ENCODE measurements around the gene NFYC. TPM values are rescaled to one million over a fixed set of nuclear protein-coding genes. Genes with fewer than 3 reads are reported as not detected.

Gene NFYC
- total RNA-seq, 1 donor from 2014 or later: 51.1 TPM

- H3K4me3 Mint-ChIP-seq (ENCODE audit: unreplicated experiment): no peak overlapping the region
- H3K27ac Mint-ChIP-seq (ENCODE audit: unreplicated experiment): no peak overlapping the region
- Histone ChIP-seq H3K27me3 (ENCODE audit: insufficient read depth, low read length) (no peaks in the 10 kb centered on the region), H2AFZ (ENCODE audit: low read depth, low read length) (no peak overlapping the region), H4K20me1 (ENCODE audit: insufficient read depth, low read length) (peaks cover 18% of the 10 kb centered on the region), H3K9me3 (ENCODE audit: insufficient read depth, low read depth, low read length) (no peaks in the 10 kb centered on the region), H3K4me2 (ENCODE audit: low read length) (no peak overlapping the region), H3K27ac (ENCODE audit: low read depth, low read length) (no peak overlapping the region), H3K36me3 (ENCODE audit: insufficient read depth, low read length) (peaks cover 57% of the 10 kb centered on the region), H3K9ac (ENCODE audit: low read length) (no peak overlapping the region), H3K79me2 (ENCODE audit: insufficient read depth, low read length) (no peaks in the 10 kb centered on the region), H3K4me1 (ENCODE audit: insufficient read depth, low read length) (no peaks in the 10 kb centered on the region), H3K4me3 (ENCODE audit: insufficient read depth, low read depth, low read length) (no peak overlapping the region)
- no peaks in the 10 kb centered on the region for H3K27me3 Mint-ChIP-seq (ENCODE audit: low read depth, unreplicated experiment)
- FAIRE-seq (no peak), DNase-seq (ENCODE audit: low read depth) (no peak)
- no peaks in the 10 kb centered on the region for H3K9me3 Mint-ChIP-seq (ENCODE audit: unreplicated experiment)
- TF ChIP-seq, protein P1, sequence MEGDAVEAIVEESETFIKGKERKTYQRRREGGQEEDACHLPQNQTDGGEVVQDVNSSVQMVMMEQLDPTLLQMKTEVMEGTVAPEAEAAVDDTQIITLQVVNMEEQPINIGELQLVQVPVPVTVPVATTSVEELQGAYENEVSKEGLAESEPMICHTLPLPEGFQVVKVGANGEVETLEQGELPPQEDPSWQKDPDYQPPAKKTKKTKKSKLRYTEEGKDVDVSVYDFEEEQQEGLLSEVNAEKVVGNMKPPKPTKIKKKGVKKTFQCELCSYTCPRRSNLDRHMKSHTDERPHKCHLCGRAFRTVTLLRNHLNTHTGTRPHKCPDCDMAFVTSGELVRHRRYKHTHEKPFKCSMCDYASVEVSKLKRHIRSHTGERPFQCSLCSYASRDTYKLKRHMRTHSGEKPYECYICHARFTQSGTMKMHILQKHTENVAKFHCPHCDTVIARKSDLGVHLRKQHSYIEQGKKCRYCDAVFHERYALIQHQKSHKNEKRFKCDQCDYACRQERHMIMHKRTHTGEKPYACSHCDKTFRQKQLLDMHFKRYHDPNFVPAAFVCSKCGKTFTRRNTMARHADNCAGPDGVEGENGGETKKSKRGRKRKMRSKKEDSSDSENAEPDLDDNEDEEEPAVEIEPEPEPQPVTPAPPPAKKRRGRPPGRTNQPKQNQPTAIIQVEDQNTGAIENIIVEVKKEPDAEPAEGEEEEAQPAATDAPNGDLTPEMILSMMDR (IDR thresholded peaks at IDR 0.05; ENCODE audit: insufficient read depth, low read depth, low read length): no peak
- TF ChIP-seq EZH2 (IDR thresholded peaks at IDR 0.05; ENCODE audit: insufficient read depth, low read length): no peak
- H3K4me1 Mint-ChIP-seq (ENCODE audit: low read depth, unreplicated experiment): peaks cover 7% of the 10 kb centered on the region
- H3K36me3 Mint-ChIP-seq (ENCODE audit: low read depth, unreplicated experiment): peaks cover 13% of the 10 kb centered on the region
These were observed 62.7 kb downstream of the NFYC start for GRCh38 chr1:40754201-40754600.

GRCh38 chr1:40755067-40755466, 63.6 kb downstream of the NFYC start:
- H3K9me3 Mint-ChIP-seq (ENCODE audit: unreplicated experiment): no peaks in the 10 kb centered on the region
- FAIRE-seq (no peak), DNase-seq (ENCODE audit: low read depth) (no peak)
- Histone ChIP-seq H3K27me3 (ENCODE audit: insufficient read depth, low read length) (no peaks in the 10 kb centered on the region), H3K79me2 (ENCODE audit: insufficient read depth, low read length) (no peaks in the 10 kb centered on the region), H3K27ac (ENCODE audit: low read depth, low read length) (no peak overlapping the region), H3K4me3 (ENCODE audit: insufficient read depth, low read depth, low read length) (no peak overlapping the region), H3K36me3 (ENCODE audit: insufficient read depth, low read length) (peaks cover 48% of the 10 kb centered on the region), H2AFZ (ENCODE audit: low read depth, low read length) (no peak overlapping the region), H3K9me3 (ENCODE audit: insufficient read depth, low read depth, low read length) (no peaks in the 10 kb centered on the region), H3K4me1 (ENCODE audit: insufficient read depth, low read length) (no peaks in the 10 kb centered on the region), H3K9ac (ENCODE audit: low read length) (no peak overlapping the region), H4K20me1 (ENCODE audit: insufficient read depth, low read length) (peaks cover 10% of the 10 kb centered on the region), H3K4me2 (ENCODE audit: low read length) (no peak overlapping the region)
- TF ChIP-seq, protein P1 (IDR thresholded peaks at IDR 0.05; ENCODE audit: insufficient read depth, low read depth, low read length): no peak
- TF ChIP-seq EZH2 (IDR thresholded peaks at IDR 0.05; ENCODE audit: insufficient read depth, low read length): no peak
- no peak overlapping the region for H3K27ac Mint-ChIP-seq (ENCODE audit: unreplicated experiment)
- no peaks in the 10 kb centered on the region for H3K27me3 Mint-ChIP-seq (ENCODE audit: low read depth, unreplicated experiment)
- no peak overlapping the region for H3K4me3 Mint-ChIP-seq (ENCODE audit: unreplicated experiment)
- peaks cover 7% of the 10 kb centered on the region for H3K4me1 Mint-ChIP-seq (ENCODE audit: low read depth, unreplicated experiment)
- H3K36me3 Mint-ChIP-seq (ENCODE audit: low read depth, unreplicated experiment): peaks cover 11% of the 10 kb centered on the region

DNA sequence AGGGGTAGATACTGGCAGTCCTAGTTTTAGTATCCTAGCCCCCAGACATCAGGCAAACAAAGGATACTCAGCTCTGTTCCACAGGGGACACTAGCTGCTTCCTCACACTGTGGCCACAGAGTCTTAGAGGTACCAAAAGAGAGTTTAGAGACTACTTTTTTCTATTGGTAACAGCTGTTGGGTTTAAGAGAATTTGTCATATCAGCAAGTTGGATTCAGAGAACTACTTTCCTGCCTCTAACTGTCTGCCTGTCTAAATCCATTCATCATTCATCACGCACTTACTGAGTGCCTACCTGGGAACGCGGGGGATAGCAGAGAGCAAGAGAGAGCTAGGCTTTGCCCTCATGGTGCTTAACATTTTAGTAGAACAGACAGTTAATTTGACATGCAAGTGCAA, 65.0 kb downstream of the NFYC start:
- H3K9me3 ChIP-seq (ENCODE audit: insufficient read depth, low read depth, low read length): no peaks in the 10 kb centered on the region
- DNase-seq (ENCODE audit: low read depth) (no peak), FAIRE-seq (no peak)
- no peaks in the 10 kb centered on the region for H3K27me3 Mint-ChIP-seq (ENCODE audit: low read depth, unreplicated experiment)
- no peak overlapping the region for H3K4me3 Mint-ChIP-seq (ENCODE audit: unreplicated experiment)
- H3K4me2 ChIP-seq (ENCODE audit: low read length): no peak overlapping the region
- H3K4me3 ChIP-seq (ENCODE audit: insufficient read depth, low read depth, low read length): no peak overlapping the region
- peaks cover 17% of the 10 kb centered on the region for H4K20me1 ChIP-seq (ENCODE audit: insufficient read depth, low read length)
- no peaks in the 10 kb centered on the region for H3K79me2 ChIP-seq (ENCODE audit: insufficient read depth, low read length)
- TF ChIP-seq, protein P1 (IDR thresholded peaks at IDR 0.05; ENCODE audit: insufficient read depth, low read depth, low read length): no peak
- TF ChIP-seq EZH2 (IDR thresholded peaks at IDR 0.05; ENCODE audit: insufficient read depth, low read length): no peak
- H2AFZ ChIP-seq (ENCODE audit: low read depth, low read length): no peak overlapping the region
- H3K4me1 Mint-ChIP-seq (ENCODE audit: low read depth, unreplicated experiment): peaks cover 3% of the 10 kb centered on the region
- H3K36me3 ChIP-seq (ENCODE audit: insufficient read depth, low read length): peaks cover 46% of the 10 kb centered on the region
- no peak overlapping the region for H3K9ac ChIP-seq (ENCODE audit: low read length)
- no peaks in the 10 kb centered on the region for H3K9me3 Mint-ChIP-seq (ENCODE audit: unreplicated experiment)
- H3K36me3 Mint-ChIP-seq (ENCODE audit: low read depth, unreplicated experiment): peaks cover 14% of the 10 kb centered on the region
- no peaks in the 10 kb centered on the region for H3K27me3 ChIP-seq (ENCODE audit: insufficient read depth, low read length)
- H3K27ac Mint-ChIP-seq (ENCODE audit: unreplicated experiment): no peak overlapping the region
- H3K27ac ChIP-seq (ENCODE audit: low read depth, low read length): no peak overlapping the region
- no peaks in the 10 kb centered on the region for H3K4me1 ChIP-seq (ENCODE audit: insufficient read depth, low read length)

Measured in astrocyte (in vitro differentiated cells and primary cell).